MG63 (cell line): Measurements from ENCODE around the gene ZYG11A. TPM values are rescaled to one million over a fixed set of nuclear protein-coding genes. Genes with fewer than 3 reads are reported as not detected.
A peak's percentile ranks its signal among the peaks of the same experiment; 100 is the strongest.

Source experiments
- DNase-seq: peaks from one replicate; pipeline ENCODE4 v3.0.0-alpha.2; 2020
- H3K27me3 ChIP-seq: fragments of 250-450 bp; sonication (Bioruptor Pico); 2 replicates; pipeline ENCODE4 v1.5.1; 2020; ENCODE audit warnings: mild to moderate bottlenecking, moderate library complexity
- H3K36me3 ChIP-seq: fragments of 250-450 bp; sonication (Bioruptor Pico); 2 replicates; pipeline ENCODE4 v1.5.1; 2020; ENCODE audit warnings: mild to moderate bottlenecking, moderate library complexity
- H3K4me3 ChIP-seq: fragments of 250-450 bp; sonication (Bioruptor Pico); 2 replicates; pipeline ENCODE4 v1.5.1; 2020; ENCODE audit warnings: mild to moderate bottlenecking, moderate library complexity
- H3K9me3 ChIP-seq: fragments of 250-450 bp; sonication (Bioruptor Pico); 2 replicates; pipeline ENCODE4 v1.5.1; 2020; ENCODE audit warnings: mild to moderate bottlenecking, moderate library complexity
- total RNA-seq: library from RNA; depleted of rRNA; stranded (reverse); fragments of >200 nt; shearing (Covaris generic); gene quantifications from 2 replicates; pipeline ENCODE4 v1.2.3, GENCODE V29; 2014; ENCODE audit warnings: low replicate concordance

ZYG11A gene
- total RNA-seq, 1 experiment from 2014 or later = 6.3 TPM

DNA sequence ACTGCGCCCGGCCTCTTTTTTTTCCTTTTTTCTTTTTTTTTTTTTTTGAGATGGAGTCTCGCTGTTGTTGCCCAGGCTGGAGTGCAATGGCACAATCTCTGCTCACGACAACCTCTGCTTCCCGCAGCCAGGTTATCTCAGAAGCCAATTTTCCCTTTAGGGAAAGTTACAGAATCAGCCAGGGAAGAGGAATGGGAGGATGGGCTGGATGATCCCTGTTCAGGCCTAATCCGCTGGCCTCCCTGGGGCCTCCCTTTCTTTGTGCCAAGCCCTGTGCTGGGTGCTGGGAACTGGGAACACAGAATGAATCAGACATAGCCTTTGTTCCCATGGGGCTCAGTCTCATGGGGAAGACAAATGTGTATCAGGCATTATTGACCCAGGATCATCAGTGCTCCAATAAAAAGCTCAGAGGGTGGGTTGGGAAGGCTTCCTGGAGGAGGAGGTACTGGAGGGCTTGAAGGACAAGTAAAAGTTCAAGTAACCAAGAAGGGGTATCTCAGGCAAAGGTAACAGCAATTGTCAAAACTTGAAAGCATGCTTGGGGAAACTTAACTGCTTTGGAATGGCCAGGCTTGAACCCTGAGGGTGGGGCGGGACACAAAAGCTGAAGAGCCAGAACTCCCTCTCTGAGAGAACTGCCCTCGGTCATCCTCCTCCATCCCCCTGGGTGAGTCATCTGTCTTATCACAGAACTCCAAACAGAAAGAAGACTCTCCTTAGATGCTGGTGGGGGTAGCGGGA, 64.7 kb downstream of the ZYG11A start:
- Histone ChIP-seq H3K4me3 (no peak overlapping the region), H3K27me3 (no peaks in the 10 kb centered on the region), H3K9me3 (no peaks in the 10 kb centered on the region), H3K36me3 (peaks cover 6% of the 10 kb centered on the region)
- DNase-seq = no peak

DNA sequence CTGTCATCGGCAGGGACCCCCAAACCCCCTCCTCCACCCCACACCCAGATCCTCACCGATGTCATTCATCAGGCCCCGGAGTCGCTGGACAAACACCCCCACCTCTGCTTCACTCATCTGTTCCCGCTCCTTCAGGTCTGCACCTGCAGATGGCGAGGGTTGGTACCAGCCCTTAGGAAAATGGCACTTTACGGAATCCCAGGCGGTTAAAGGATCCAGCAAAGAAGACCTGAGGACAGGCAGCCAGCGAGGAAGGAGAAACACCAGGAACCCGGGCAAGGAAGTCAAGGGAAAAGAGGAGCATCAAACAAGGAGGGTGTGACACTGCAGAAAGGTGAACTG, 65.2 kb downstream of the ZYG11A start:
- Histone ChIP-seq H3K27me3 (no peaks in the 10 kb centered on the region), H3K36me3 (peaks cover 6% of the 10 kb centered on the region), H3K9me3 (no peaks in the 10 kb centered on the region), H3K4me3 (no peak overlapping the region)
- DNase-seq = no peak

DNA sequence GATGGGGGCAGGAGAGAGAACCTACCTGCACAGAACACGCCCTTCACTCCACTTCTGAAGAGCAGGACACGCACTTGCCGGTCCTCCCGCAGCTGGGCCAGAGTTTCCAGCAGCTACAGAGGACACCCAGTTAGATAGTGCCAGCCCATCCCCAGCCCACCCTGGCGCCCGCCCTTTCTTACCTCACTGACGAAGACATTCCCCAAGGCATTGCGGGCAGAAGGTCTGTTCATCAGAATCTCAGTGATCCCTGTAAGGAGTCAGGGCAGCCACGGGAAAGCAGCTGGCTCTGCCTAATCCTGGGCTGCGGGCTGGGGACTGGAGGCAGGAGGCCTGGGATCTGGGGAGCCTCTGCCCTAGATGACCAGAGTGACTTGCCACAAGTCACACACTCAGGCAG, 69.0 kb downstream of the ZYG11A start:
- Histone ChIP-seq H3K9me3 (no peaks in the 10 kb centered on the region), H3K4me3 (no peak overlapping the region), H3K36me3 (peaks cover 4% of the 10 kb centered on the region), H3K27me3 (no peaks in the 10 kb centered on the region)
- DNase-seq = no peak

DNA sequence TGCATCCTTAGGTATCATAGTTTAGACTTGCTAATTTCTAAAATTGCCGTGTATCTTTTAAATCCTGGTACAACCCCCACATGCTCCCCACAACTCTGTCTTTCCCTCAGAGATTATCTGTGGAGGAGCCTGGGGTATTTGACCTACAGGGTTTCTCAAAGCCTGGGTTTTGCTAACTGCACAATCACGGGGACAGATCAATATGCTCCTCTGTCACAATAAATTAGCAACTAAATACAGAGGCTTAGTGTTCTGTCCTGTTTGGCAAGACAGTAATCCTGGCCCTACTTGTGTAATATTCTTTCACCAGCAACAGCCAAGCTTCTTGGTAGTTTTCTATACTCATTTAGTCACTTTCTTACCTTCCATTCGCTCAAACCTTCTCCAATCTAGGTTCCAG, 70.5 kb downstream of the ZYG11A start:
- H3K36me3 ChIP-seq = peaks cover 3% of the 10 kb centered on the region
- no peaks in the 10 kb centered on the region for H3K27me3 ChIP-seq
- H3K9me3 ChIP-seq = no peaks in the 10 kb centered on the region
- no peak for DNase-seq
- H3K4me3 ChIP-seq = no peak overlapping the region

DNA sequence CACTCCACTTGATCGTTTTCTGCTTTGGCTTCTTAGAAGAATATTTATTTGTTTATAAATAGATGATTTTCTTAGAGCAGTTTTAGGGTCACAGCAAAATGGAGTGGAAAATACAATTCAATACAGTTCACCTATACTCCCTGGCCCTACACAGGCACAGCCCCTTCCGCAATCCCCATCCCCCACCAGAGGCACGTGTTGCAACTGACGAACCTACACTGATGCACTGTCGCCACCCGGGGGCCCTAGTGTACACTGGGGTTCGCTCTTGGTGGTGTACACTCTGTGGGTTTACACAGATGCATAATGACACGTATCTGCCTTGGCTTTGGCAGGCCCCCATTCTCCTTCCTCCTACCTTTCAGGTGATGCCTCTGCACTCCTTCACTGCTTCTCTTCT, 71.0 kb downstream of the ZYG11A start:
- no peaks in the 10 kb centered on the region for H3K27me3 ChIP-seq
- H3K4me3 ChIP-seq = no peak overlapping the region
- peaks cover 2% of the 10 kb centered on the region for H3K36me3 ChIP-seq
- H3K9me3 ChIP-seq = no peaks in the 10 kb centered on the region
- no peak for DNase-seq

DNA sequence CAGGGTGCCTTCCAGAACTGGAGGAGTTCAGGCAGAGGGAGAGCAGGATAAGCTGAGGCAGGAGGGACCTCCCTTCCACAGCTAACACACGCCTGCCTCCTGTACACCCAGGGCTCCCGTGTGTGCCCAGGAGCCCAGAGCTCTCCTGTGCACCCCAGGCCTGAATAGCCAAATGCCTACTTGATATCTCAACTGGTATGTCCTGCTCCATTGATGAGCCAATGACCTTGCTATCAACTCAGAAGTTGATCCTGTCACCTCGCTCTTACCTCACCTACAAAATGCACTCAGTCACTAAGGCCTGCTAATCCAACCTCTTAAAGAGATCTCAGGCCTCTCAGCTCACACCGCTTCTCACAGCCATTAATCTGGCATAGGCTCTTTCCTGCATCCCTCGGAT, 71.9 kb downstream of the ZYG11A start:
- no peak for DNase-seq
- Histone ChIP-seq H3K27me3 (no peaks in the 10 kb centered on the region), H3K36me3 (peaks cover 2% of the 10 kb centered on the region), H3K9me3 (no peaks in the 10 kb centered on the region), H3K4me3 (no peak overlapping the region)

DNA sequence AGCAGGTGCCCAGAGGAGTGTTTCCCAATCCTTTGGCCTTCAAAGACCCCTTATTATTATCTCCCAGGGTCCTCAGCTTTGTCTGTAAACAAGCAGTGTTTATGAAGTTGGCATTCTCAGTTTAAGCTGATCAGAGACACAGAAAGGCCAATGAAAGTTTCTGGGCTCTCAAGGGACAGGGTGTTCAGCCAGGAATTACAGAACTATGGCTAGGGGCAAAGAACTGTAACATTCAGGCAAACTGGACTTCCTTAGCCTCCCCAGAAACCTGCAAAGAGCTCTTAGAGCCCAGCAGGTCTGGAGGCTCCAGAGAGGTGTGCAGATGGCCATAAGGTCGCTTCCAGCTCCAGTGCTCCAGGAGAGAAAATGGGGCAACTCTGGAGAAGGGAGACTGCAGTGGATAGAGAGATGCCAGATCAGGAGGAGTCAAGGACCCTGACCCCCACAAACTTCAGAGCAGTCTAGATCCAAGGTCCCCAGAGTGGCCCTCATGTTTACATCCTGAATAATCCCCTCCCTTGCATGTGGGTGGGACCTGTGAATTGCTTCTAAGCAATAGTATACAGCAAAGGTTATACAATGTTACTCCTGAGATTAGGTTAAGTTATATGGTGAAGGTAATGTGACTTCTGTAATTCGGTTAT, 72.8 kb downstream of the ZYG11A start:
- Histone ChIP-seq H3K9me3 (no peaks in the 10 kb centered on the region), H3K36me3 (peaks cover 2% of the 10 kb centered on the region), H3K27me3 (no peaks in the 10 kb centered on the region), H3K4me3 (no peak overlapping the region)
- DNase-seq = no peak

DNA sequence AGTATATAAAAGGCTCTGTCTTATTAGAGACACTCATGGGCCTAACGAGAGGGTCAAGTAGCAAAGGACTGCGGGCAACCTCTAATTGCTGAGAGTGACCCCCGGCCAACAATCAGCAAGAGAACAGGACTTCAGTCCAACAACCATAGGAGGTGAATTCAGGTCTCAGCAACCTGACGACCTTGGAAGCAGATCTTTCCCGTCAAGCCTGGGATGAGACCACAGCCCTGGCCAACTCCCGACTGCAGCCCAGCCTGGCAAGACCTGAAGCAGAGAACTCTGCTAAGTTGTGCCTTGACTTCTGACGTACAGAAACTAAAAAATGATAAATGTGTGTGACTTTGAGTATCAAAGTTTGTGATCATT, 73.3 kb downstream of the ZYG11A start:
- no peak for DNase-seq
- Histone ChIP-seq H3K9me3 (no peaks in the 10 kb centered on the region), H3K4me3 (no peak overlapping the region), H3K27me3 (no peaks in the 10 kb centered on the region), H3K36me3 (peaks cover 2% of the 10 kb centered on the region)

DNA sequence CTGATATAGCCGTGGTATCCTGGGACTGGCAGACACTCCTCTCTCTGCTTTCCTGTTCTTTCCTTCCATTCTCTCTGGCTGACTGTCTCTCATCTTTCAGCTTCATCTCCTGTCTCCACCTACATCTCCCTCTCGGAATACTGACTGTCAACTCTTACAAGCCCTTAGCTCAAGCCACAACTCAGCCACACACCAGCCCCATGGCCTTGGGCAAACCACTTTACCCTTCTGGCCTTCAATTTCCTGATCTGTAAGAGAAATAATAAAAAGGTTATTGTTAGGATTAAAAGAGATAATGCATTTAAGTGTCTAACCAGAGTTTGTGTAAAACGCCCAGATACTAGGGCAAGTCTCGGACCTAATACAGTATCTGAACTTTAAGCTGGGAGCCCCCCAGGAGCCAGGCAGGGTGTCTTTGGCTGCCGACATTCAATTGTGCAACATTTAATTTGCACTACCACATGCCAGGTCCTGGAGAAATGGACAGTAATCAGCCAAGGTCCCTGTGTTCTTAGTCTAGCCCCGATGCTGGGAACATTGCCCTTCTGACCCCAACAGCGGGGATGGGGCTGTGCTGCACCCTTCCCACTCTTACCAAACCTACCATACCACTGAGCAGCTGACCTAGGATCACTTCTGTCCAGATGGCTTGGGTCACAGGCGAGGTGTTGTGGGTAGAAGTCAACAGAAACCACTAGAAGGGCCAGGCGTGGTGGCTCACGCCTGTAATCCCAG, 73.8 kb downstream of the ZYG11A start:
- no peak for DNase-seq
- no peak overlapping the region for H3K4me3 ChIP-seq
- no peaks in the 10 kb centered on the region for H3K27me3 ChIP-seq
- H3K9me3 ChIP-seq = no peaks in the 10 kb centered on the region
- H3K36me3 ChIP-seq = peaks cover 2% of the 10 kb centered on the region

DNA sequence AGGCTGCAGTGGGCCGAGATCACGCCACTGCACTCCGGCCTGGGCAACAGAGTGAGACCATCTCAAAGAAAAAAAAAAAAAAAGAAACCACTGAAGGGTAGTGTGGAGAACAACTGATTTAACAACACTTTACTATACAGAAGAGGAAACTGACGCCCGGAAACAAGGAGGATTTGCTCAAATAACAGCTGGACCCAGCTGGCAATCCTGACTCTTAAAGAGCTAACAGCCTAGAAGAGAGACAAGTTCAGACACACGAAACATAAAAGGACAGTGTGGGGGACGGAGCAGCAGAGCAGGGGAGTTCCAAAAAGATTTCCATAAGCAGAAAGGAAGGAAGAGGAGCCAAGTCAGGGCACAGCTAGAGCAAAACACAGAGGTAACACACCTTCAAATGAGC, 74.6 kb downstream of the ZYG11A start:
- Histone ChIP-seq H3K9me3 (no peaks in the 10 kb centered on the region), H3K27me3 (no peaks in the 10 kb centered on the region), H3K36me3 (peaks cover 2% of the 10 kb centered on the region), H3K4me3 (no peak overlapping the region)
- DNase-seq = no peak

DNA sequence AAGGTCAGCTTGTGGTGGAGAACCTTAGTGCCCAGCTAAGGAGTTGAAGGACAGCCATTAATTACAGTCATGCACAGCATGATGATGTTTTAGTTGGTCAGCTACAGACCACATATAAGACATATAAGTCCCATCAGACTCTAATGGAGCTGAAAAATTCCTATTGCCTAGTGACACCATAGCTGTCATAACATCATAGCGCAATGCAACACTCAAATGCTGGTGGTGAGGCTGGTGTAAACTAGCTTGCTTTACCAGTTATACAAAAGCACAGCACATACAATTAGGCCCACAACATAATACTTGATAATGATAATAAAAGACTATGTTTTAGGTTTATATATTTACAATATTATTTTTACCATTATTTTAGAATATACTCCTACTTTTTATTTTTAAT, 75.0 kb downstream of the ZYG11A start:
- H3K4me3 ChIP-seq = no peak overlapping the region

DNA sequence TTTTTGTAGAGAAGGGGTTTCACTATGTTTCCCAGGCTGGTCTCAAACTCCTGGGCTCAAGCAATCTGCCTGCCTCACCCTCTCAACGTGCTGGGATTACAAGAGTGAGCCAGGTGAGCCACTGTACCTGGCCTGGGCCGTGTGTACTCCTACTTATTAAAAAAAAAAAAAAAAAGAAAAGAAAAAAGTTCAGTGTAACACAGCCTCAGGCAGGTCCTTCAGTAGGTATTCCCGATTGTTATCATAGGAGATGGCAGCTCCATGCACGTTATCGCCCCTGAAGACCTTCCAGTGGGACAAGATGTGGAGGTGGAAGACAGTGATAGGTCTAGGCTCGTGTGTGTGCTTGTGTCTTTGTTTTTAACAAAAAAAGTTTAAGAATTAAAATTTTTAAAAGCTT, 75.6 kb downstream of the ZYG11A start:
- no peaks in the 10 kb centered on the region for H3K9me3 ChIP-seq
- peaks cover 2% of the 10 kb centered on the region for H3K36me3 ChIP-seq
- H3K4me3 ChIP-seq = no peak overlapping the region
- no peak for DNase-seq
- H3K27me3 ChIP-seq = no peaks in the 10 kb centered on the region

More for the DNA sequence above, 75.0 kb downstream of the ZYG11A start:
- H3K36me3 ChIP-seq = peaks cover 2% of the 10 kb centered on the region
- H3K9me3 ChIP-seq = no peaks in the 10 kb centered on the region
- no peak for DNase-seq
- H3K27me3 ChIP-seq = no peaks in the 10 kb centered on the region

DNA sequence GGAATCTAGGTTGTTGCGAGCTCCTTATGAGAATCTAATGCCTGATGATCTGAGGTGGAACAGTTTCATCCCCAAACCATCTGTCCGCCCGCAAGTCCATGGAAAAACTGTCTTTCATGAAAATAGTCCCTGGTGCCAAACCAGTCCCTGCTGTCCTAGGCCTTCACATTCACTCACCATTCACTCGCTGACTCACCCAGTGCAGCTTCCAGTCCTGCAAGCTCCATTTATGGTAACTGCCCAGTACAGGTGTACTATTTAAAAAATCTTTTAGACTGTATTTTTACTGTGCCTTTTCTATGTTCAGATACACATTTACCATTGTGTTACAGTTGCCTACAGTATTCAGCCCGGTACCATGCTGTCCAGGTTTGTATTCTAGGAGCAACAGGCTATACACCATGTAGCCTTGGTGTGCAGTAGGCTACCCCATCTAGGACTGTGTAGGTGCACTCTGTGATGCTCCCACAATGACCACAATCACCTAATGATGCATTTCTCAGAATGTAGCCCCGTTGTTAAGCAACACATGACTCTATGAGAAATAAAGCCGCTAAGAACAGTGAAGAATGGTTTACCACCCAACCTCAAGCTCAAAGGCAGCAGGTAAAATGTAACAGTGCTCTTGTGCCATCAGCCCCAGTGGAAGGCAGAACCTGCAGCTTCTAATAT, 76.6 kb downstream of the ZYG11A start:
- no peaks in the 10 kb centered on the region for H3K27me3 ChIP-seq
- H3K9me3 ChIP-seq = no peaks in the 10 kb centered on the region
- peaks cover 2% of the 10 kb centered on the region; the same call in 1 of the 2 replicates for H3K36me3 ChIP-seq
- H3K4me3 ChIP-seq = no peak overlapping the region
- no peak for DNase-seq

DNA sequence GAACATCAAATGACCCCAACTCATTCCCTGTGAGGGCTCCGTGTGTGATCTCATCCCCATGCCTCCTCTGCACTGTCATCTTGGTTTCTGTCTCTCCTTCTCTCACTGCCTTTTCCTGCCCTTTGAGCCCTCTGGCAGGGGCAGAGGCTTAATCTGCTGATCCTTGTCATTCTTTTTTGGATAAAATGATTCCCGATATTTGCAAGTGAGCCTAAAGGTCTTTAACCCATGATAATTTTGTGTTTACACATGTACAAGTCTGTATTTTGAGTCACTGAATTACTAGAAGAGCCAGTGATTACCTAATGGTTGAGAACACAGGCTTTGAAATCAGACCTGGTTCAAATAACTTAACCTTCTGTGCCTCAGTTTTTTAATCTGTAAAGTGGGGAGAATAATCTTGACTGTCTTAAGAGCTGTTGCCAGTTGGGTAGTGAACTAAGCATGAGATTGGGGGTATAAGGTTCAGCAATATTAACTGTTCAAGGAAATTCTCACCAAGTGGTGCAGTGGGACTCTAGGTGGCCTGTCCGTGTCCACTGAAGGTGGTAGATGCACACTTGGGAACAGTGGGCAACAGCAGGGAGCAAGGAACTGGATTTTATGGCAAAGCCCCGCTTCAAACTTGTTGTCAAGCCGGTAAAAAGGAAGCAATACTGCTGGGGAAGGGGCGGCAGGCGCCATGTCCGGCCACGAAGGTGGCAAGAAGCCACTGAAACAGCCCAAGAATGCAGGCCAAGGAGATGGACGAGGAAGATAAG, 77.3 kb downstream of the ZYG11A start:
- Histone ChIP-seq H3K36me3 (peaks cover 2% of the 10 kb centered on the region; the same call in 1 of the 2 replicates), H3K27me3 (no peaks in the 10 kb centered on the region), H3K9me3 (no peaks in the 10 kb centered on the region), H3K4me3 (no peak overlapping the region)
- no peak for DNase-seq

DNA sequence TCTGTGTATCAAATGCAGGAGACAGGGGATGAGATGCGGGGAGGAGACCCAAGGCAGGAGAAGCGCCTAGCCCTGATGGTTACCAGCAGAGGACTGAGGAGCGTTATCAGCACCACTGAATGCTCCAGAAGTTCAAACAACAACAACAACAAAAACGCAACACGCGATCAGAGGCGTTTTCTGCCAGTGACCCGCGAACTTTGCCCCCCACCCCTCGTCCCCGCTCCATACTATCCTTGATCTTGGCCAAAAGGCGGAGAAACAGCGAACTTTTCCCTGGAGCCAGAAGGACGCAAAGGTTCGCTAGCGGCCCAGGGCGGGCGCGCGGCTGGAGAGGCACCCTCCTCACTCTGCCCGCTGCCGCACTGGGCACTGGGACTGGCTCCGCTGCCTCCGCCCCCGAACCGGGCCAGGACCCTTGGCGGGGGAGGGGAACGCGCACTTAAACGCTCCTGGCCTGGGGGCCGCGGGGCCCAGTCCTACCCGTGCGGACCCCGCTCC, 78.3 kb downstream of the ZYG11A start:
- H3K36me3 ChIP-seq = peaks cover 2% of the 10 kb centered on the region; the same call in 1 of the 2 replicates
- no peaks in the 10 kb centered on the region for H3K27me3 ChIP-seq
- peak; percentile 45 for DNase-seq
- peak overlapping the region; percentile 74 for H3K4me3 ChIP-seq
- H3K9me3 ChIP-seq = no peaks in the 10 kb centered on the region

DNA sequence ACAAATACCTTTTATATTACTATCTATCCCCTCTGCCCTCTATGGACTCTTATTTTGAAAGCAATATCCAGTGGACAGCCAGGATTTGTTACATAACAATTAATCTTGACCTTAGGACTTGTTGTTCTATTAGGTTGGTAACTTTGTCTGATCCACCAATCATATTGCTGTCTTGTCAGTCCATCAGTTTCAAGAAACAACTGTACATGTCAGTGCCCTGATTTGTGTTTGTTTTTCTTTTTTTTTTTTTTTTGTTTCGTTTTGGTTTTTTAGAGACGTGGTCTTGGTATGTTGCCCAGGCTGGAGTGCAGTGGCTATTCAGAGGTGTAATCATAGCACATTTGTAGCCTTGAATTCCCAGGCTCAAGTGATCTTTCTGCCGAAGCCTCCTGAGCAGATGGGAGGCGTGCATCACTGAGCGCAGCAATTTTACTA, 83.0 kb downstream of the ZYG11A start:
- no peaks in the 10 kb centered on the region for H3K9me3 ChIP-seq
- H3K4me3 ChIP-seq = peak overlapping the region; percentile 7; the same call in 1 of the 2 replicates
- no peaks in the 10 kb centered on the region for H3K27me3 ChIP-seq
- no peak for DNase-seq
- no peaks in the 10 kb centered on the region for H3K36me3 ChIP-seq
